HG03159 (cell line): ENCODE measurements around the gene RAX2.
A peak's percentile ranks its signal among the peaks of the same experiment; 100 is the strongest.
"Not testable (repeated sequence)": the region's sequence is repeated elsewhere in the genome, so short reads cannot be mapped to it uniquely, and the experiment has no call there.

ENCODE experiments used
- ATAC-seq: cut with Tn5 transposase; IDR thresholded peaks from one replicate; pipeline ENCODE4 v1.9.1; 2021; ENCODE audit warnings: mild to moderate bottlenecking, moderate library complexity; ENCODE audit not compliant: unreplicated experiment

RAX2 gene

DNA sequence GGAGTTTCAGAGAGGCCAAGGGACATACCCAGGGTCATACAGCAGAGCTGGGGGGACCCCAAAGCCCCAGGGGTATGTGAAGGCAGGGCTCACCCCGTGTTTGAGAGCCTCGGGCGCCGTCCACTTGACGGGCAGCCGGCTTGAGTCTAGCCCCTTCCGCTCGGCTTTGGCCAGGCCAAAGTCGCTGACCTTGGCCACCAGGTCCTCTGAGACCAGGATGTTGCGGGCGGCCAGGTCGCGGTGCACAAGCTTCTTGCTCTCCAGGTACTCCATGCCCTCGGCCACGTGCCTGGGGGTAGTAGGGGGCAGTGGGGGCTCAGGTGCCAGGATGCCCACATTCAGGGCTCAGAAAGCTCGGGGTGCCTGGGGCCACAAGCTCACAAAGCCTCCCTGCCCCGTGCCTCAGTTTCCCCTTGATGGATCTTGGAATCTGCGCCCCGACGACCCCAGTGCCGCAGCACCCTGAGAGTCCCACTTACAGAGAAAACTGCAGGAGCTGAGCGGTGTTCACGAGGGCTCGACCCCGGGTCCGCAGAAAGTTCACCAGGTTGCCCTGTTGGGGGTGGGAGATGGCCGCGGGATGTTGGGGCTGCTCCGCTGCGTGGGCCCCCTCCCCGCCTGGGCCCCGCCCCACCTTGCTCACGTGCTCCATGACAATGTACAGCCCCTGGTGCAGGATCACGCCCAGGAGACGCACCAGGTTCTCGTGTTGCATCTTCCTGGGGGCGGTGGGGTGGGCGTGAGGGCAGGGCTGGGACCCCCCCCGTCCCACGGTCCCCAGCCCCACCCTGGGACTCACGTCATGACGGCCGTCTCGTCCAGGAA lies 7.1 kb upstream of the RAX2 start:
- ATAC-seq, result no peak

DNA sequence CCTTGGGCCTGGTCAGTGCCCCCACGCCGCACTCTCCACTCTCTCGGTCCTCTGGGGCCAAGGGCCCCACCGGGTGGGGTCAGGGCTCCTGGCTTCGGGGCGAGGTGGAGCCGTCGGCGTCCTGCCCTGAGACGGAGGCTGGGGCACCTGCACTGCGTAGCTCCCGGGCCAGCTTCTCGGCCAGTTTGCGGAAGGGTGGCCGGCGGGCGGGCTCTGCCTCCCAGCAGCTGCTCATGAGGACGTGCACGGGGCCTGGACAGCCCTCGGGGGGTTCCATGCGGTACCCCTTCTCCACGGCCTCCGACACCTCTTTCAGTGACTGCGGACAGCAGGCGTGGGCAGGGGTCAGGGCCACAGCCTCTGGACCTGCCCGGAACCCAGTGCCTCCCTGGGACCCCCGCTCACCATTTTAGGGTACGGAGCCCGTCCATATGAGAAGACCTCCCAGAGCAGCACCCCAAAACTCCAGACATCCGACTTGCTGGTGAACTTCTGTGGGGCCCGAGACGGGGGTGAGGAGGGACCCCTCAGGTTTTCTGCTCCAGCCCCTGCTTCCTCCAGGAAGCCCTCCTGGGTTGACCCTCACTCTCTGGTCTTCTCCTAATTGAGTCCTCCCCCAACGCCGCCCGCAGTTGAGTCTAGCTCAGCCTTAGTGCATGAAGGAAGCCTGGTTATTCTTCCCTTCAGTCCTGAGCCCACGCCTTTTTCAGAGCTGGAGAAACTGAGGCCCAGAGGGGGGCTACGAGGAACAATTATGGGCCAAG lies 6.3 kb upstream of the RAX2 start:
- ATAC-seq, result no peak

DNA sequence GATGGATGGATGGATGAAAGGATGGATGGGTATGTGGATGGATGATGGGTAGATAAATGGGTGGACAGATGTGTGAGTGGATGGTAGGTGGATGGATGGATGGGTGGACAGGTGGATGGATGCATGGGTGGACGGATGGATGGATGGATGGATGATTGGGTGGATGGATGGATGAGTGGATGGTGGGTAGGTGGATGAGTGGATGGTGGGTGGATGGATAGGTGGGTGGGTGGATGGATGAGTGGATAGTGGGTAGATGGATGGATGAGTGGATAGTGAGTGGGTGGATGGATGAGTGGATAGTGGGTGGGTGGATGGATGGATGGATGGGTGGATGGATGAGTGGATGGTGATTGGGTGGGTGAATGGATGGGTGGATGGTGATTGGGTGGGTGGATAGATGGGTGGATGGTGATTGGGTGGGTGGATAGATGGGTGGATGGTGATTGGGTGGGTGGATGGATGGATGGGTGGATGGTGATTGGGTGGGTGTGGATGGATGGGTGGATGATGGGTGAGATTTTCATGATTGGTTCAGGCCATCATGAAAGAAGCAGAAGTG lies 4.5 kb upstream of the RAX2 start:
- no peak for ATAC-seq

DNA sequence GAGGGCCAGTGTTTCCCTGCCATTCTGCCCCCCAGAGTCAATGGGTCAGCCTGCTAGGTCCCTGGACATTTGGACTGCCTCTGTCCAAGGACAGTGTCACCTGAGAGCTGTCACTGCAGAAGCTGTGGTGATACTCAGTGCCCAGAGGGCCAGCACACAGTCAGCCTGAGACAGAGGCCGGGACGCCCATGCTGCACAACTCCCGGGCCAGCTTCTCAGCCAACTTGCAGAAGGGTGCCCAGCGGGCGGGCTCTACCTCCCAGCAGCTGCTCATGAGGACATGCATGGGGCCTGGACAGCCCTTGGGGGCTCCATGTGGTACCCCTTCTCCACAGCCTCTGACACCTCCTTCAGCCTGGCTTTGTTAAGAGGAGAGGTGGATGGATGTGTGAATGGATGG lies 3.8 kb upstream of the RAX2 start:
- ATAC-seq, result no peak

DNA sequence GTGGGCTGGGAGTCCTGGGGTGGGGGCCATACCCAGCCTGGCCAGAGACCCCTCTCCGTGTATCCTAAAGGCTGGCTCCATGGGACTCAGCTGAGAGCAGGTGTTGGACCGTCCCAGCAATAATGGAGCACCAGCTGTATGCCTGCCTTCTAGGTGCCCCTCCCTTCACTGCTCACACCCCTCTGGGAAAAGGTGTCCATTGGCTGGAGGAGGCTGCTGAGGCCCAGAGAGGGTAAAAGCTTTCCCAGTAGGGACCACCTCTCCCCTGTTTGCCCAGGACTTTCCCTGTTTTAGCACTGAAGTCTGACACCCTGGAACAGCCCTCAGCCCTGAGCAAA lies 3.3 kb upstream of the RAX2 start:
- no peak for ATAC-seq

DNA sequence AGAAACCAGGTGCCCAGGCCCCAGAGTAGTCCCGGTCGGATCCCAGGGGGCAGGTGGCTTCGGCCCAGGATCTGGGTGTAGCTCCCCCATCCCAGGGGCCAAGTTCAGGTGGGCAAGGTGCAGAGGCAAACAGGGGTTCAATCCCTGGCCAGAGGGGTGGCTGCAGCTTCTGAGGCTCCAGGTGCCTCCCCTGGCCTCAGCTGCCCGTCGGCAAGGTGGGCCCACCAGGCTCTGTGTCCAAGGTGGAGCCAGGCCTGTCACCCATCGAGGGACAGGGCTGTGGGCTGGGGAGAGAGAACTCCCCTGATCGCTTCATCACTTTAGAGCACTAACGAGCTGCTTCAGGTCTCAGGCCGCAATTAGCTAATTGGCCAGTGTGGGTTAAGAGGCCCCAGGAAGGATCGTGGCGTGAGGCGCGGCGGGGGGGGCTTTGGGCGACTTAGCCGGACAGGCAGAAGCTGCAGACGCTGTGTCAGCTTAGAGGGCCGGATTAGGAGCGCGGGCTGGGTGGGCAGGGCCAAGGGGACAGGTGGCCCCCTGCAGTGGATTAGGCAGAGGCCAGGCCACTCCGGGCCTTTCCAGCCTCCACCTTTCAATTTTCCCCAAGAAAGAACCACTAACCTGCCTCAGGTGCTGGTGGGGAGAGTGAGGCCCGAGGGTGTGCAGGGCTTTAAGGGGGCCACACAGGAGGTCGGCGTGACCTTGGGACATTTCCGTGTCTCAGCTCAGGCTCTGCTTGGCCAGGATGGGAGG lies 2.8 kb upstream of the RAX2 start:
- ATAC-seq, result no peak

DNA sequence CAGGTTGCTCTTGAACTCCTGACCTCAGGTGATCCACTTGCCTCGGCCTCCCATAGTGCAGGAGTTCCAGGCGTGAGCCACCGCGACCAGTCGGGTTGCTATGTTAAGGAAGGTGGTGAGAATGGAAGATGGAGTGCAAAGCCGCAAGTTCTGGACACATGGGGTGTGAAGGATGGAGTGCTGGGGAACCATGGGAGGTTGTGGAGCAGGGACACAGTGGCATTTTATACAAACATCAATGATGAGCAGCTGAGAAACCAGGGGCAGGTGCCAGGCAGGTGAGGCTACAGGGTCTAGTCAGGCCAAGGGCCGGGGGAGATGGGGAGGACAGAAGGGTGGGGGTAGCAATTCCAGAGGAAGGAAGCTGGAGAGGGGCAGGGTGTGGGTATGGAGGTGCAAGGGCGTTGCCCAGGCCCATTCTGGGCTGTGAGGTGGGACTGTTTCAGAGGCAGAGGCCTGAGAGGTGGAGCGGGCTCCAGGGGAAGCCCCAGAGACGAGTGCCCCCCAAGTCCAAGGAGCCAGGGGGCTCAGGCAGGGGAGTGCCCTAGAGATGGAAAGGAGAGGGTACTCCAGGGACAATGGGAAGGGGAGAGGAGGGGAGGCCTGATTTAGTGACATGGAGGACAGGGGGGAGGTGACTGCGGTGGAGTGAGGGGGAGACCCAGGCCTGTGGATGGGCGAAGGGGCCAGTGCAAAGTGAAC lies 1.9 kb upstream of the RAX2 start:
- ATAC-seq, result no peak

DNA sequence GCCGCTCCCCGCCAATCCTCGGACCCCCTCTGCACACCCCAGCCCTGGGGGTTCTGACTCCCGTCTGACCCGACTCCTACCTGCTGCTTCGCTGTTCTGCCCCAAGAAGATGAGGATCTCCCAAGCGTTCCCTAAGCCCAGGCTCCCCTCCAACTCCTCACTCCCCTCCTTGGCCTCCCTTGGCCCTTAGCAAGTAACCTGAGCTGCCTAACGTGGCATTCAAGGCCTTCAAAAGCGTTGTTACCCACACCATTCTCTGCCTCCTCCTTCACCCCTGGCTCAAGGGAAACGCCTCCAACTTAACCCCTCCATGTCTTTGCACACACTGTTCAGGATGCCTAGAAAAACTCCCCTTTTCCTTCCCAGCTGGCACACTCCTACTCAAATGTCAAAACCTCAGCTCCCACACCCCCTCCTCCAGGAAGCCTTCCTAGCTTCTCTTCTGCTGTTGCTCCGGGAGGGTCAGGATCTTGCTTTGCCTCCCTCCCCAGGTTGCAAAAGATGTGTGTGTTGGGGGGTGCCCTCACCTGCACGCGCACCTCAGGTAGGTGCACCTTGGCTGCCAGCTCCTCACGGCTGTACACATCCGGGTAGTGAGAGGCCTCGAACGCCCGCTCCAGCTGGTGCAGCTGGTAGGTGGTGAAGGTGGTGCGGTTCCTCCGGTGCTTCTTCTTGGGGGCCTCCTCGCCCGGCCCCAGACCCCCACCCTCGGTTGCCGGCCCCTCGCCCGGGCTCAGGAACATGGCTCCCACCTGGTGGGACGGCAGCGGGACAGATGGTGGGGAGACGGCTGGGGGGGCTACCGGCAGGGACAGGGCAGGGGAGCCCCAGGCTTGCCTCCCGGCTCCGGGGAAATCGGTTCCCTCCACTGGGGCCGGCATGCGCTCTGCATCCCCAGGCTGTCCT lies 775 bp downstream of the RAX2 start:
- ATAC-seq, result no peak

DNA sequence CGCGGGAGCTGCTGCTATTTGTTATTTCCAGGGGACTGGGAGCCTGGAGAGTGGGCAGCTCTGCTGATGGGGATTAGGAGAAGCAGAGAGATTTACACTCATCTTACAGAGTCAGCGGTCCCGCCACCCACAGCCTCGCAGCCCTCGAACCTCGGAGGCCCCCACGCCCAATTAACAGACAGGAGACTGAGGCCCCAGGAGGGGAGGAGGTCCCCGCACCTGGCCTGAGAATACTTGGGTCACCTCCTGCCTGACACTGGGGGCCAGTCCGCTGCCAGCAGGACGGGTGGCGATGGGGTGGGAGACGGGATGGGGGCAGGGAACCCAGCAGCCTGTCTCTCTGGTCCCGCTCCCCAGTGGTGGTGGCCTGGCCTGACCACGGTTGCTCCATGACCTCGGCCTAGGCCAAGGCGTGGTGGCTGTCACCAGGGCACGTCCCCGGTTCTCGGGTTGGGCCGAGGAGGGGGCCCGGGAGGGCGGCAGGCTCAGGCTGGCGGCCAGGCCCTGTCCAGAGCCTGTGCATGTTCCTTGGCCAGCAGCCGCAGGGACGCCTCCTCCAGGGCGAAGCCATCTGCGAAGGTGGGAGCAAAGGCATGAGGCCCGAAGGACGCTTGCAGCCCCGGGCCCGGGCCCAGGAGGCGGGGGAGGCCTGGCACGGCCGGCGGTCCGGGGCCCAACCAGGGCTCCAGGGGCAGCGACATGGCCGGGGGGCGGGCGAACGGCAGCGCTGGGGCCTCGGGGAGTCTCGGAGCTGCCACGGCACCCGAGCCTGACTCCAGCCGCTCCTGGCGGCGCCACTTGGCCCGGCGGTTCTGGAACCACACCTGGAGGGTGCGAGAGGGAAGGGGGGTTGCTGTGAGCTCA lies 1.7 kb downstream of the RAX2 start:
- ATAC-seq, result no peak

DNA sequence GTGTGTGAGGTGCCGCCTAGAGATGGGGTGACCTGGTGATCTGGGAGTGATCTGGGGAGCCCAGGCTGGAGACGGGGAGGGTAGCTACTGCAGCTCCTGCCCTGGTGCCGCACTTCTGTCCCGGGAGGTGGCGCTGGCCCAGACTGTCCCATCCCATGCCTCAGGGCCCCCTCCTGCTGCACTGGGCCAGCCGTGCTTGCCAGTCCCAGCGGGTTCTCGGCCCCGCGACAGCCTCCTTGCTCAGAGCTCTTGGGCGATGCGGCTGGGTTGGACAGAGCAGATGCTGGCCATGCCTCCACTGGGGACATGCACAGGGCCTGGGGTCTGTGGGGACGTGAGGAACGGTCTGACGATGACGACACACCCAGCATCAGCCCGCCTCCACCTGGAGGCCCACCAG lies 2.5 kb downstream of the RAX2 start:
- no peak for ATAC-seq

DNA sequence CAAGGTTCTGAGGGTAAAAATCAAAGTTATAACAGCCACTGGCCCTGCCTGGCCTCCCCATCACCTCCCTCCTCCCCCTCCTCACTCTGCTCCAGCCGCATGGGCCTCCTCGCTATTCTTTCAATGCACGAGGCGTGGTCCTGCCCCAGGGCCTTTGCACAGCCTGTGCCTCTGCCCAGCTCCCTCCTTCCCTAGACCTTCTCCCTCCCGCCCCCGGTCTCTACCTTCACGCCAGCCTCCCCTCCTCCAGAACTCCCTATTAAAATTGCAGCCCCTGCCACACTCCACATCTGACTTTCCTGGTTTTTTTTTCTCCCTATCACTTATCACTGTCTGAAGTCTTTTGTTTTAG lies 3.3 kb downstream of the RAX2 start:
- ATAC-seq, result no peak

DNA sequence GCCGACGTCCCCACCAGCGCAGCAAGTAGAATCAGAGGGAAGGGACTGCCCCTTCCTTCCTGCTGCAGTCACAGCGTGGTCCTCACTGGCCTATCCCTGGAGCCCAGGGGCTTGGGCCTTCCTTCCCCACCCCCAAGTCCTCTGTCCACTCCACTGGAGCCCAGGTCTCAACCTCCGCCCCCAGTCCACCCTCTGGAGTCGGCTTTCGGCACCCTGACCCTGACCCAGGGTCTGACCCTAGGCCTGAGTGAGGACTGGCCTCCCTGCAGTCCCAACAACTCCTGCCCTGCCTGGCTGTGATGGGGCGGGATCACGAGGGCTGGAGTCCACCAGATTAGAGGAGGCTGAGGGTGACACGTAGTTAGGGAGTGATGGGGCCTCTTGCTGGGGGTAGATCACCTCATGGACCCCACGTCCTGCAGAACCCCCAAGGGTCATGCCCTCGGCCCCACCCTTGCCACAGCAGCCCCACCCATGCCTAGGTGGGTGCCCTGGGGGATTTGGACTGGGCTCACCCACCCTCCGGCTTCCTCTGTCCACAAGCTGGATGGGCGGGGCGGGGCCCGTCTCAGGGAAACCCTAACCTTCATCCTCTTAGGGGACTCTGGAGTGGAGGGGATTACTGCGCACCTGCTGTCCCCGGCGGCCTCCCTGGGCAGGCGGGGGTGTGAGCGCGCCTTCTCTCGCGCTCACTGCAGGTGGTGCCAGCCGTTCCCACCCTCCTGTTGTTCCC lies 3.8 kb downstream of the RAX2 start:
- ATAC-seq, result no peak

DNA sequence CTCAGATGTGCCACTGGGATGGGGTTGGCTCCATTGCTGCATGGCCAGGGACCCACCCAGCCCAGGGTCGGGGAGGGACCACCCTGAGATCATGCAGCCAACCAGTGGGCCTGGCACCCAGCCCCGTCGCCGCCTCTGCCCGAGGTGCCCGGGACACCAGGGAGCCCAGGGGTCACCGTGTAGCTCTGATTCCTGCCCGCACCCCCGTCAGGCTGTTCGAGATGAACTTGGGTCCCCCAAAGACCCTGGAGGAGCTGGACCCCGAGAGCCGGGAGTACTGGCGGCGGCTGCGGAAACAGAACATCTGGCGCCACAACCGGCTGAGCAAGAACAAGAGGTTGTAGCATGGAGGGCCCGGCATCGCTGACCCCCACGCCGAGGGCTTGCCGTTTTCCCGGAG lies 5.0 kb downstream of the RAX2 start:
- no peak for ATAC-seq

DNA sequence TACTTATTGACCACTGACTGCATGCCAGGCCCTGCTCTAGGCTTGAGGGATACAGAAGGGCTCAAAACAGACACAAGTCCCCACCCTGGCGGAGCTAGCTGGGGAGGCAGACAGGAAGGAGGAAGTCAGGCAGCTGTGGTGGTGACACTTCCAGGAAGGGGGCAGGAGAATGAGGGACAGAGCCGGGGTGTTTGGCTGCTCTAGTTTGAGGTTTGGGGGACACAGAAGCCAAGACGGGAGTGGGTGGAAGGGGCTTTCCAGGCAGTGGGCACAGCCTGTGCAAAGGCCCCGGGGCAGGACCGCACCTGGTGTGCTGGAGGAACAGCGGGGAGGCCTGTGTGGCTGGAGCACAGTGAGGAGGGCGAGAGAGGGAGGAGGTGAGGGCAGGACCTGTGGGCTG lies 5.5 kb downstream of the RAX2 start:
- ATAC-seq, result no peak

DNA sequence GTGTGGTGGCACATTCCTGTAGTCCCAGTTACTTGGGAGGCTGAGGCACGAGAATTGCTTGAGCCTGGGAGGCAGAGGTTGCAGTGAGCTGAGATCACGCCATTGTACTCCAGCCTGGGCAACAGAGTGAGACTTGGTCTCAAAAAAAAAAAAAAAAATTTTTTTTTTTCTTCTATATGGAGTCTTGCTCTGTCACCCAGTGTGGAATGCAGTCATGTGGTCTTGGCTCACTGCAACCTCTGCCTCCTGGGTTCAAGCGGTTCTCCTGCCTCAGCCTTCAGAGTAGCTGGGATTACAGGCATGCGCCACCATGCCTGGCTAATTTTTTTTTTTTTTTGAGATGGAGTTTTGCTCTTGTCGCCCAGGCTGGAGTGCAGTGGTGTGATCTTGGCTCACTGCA lies 6.3 kb downstream of the RAX2 start:
- ATAC-seq, result not testable (repeated sequence)

DNA sequence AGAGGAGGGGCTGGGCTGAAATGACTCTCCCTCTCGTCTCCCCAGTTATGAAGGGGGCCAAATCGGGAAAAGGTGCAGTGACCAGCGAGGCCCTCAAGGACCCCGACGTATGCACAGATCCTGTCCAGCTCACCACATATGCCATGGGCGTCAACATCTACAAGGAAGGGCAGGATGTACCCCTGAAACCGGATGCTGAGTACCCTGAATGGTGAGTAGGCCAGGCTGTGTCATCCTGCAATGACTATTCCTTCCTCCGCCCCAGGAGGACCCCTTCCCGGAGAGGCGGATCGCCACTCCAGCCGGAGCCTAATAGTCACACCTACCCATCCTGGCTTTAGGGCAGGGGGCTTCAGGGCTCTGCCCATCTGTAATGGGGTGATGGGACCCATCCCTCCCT lies 6.9 kb downstream of the RAX2 start:
- no peak for ATAC-seq

DNA sequence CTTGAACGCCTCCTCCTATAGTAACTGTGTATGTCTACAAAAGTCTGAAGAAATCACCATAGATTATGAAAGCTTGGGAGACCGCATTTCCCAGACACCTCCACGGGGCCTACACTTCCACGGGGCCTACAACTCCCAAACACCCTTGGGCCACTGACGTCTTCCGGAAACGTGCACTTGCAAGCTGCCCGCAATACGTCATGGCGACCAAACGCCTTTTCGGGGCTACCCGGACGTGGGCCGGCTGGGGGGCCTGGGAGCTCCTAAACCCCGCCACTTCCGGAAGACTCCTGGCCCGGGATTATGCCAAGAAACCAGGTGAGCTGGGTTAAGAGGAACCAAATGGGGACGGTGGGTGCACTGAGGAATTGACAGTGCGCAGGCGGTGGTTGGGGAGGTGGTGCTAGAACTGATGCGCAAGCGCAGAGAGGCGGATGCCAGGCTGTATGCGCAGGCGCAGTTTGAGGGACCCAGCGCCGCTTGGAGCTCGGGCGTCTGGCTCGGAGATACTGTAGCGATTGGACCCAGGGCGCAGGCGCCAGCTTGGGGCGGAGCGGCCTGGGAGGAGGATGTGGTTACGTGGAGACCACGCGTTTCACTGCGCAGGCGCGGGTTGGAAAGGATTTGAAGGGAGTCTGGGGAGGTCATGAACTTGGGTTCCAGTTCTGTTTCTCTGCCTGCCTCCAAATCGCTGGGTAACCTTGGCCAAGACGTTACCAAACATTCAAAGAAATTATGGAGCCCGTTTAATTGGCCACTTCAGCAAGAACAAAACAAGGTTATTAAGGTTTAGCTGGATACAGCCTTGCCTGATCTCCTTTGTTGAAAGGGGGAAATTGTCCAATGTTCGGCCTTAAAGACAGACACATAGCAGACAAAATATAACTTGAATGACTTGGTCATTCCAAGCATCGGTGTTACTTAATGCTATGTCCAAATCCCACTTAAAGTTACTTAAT lies 9.2 kb downstream of the RAX2 start, which contains the start of gene MRPL54:
Gene MRPL54, plus strand, starts transcription at position 182 of the 959 bp plus-strand sequence. Its CDS starts 19 bp downstream, at position 201.
- peak; percentile 68 for ATAC-seq
